Head of caudate nucleus (tissue), 42 donors: Measurements from ENCODE around the gene SLC39A2.
"Not testable (repeated sequence)": the region's sequence is repeated elsewhere in the genome, so short reads cannot be mapped to it uniquely, and the experiment has no call there.

Source experiments
- DNase-seq, 42 donors: peaks; one replicate each; pipeline versions ENCODE4 v3.0.0 to v3.0.0-alpha.2; 2020 to 2021; ENCODE audit warnings: mixed read lengths in 7 of 42
- intact Hi-C: fragments of 100-400 bp; cut with DNase I; formaldehyde crosslinking; loops from one replicate; pipeline ENCODE4 v1.15.0; 2022

Gene SLC39A2

DNA sequence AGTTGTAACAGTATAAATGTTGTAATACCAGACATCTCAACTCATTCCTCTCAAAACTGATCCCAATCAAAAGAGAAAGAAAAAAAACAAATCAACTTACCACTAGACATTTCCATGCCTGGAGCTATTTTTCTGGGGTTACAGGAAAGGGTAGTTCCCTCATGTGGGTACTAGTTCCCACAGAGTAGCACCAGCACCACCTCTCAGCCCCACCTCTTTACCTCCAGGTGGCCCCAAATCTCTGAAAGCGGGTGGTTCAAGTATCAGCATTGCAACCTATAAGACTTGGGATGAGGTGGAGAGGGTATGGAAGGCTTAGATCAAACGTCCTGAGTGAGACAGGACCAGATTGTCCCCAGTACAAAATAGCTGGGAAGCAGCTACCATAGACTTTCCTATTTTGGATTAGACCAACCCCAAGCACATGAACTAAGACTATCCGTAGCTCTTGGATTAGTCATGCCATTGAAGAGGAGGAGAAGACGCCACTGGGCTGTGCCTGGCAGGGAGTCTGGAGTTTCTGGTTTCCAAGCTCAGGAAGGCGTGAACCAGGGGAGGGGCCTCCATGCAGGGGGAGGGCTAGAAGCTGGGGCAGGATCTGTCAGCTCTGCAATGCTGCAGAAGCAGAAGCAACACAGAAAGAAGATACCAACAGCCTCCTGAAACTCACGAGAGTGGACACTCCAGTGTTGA, at the start of gene SLC39A2:
TSS of gene SLC39A2 (plus strand) at position 620 of the 693 bp plus-strand sequence. CDS start 154 bp downstream, outside the sequence.
- no peak for DNase-seq
- intact Hi-C loops: no loop called here

DNA sequence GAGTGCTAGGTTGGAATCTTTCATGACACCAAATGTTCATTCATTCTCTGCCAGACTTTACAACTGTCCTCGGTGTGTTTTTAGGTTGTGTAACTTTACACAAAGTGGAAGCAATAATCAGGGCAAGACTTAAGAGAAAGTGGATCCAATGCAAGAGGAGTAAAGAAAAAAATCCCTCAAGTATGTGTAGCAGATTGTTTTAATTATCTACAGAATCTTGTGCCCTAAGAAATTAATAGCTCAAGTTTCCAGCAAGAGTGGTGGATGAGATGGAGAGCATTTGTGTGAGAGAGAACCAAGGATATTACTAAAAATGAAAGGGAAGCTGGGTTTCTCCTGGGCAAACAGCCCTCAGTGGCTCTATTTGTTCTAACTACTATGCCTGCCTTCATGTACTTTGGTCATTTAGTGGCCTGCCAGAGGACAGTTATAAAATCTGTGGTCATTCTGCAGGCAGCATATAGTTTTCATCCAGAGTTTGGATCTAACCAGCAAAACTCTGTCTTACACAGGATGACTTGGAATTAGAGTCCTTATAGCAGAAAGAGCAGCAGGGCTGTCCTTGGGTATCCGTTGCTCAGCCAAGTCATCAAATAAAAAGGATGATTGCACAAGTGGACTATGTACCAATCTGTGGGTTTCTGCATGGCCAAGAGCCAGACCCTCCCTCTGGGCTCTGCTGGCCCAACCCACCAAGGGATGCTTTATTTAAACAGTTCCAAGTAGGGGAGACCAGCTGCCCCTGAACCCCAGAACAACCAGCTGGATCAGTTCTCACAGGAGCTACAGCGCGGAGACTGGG, 44.2 kb upstream of the SLC39A2 start, which contains the start of gene RNASE2:
TSS of gene RNASE2 (plus strand) at position 752 of the 802 bp plus-strand sequence. CDS start 285 bp downstream, outside the sequence.
- intact Hi-C loops: not testable (repeated sequence)
- peak in 8 of 42 donors; percentile 2 to 51 (median 19) for DNase-seq

GRCh38 chr14:20955538-20955873, 43.6 kb upstream of the SLC39A2 start:
- intact Hi-C loops: not testable (repeated sequence)
- peak in 20 of 42 donors; percentile 10 to 49 (median 18) for DNase-seq

DNA sequence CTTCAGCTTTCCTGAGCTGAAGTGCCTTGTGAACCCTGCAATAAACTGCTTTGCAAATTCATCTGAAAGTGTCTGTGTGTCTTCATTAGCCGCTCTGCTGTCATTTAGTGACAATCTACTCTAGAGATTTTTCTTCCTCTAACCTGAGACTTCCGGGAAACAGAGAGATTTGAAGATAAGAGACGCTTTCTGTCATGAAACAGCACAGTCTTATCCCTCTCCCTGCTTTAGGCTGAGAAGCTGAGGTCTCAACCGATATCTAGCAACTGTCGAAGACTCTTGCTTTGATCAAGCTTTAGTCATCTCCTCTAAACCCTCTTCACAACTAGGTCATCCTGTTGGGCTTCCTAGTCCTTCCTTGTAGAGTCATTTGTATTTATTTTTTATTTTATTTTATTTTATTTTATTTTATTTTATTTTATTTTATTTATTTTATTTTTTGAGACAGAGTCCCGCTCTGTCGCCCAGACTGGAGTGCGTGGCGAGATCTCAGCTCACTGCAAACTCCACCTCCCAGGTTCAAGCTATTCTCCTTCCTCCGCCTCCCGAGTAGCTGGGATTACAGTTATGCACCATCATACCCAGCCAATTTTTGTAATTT, 42.6 kb upstream of the SLC39A2 start:
- intact Hi-C loops: no loop called here
- DNase-seq: no peak

DNA sequence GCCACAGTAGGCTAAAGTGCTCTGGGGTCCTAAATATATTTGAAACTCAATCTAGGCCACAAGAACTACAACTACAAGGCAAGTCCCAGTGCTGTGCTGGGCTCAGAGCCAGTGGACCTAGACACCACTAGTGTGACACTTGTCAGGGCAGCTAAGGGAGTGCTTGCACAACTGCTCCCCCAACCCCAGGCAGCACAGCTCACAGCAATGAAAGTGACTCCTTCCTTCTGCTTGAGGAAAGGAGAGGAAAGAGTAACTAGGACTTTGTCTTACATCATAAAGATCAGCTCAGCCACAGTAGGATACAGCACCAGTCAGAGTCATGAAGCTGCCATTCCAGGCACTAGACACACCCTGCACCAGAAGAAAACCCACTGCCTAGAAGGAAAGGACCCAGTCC, 40.1 kb upstream of the SLC39A2 start:
- DNase-seq, intact Hi-C loops: not testable (repeated sequence)

DNA sequence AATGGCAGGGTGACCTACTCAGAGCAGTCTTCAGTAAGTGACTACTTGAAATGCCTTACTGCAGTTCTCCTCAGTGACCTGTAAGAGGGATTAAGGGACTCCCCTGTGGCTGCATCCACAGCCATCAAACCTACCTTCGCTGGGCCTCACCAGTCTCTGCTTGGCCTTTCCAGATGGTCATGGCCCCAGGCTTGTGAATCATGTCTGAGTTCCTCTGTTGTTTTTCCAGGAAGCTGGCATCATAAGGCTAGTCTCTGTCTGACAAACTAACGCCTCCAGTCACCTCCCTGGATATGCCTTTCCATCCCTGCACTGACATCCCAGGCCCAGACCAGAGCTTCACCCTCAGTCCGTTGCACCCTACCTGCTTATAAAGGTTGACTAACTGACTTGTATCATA, 29.8 kb upstream of the SLC39A2 start:
- DNase-seq: no peak
- intact Hi-C loops: loop anchor here (10.0 kb wide), 2 partner anchors 115 to 275 kb away; no protein-coding TSS in a partner anchor

DNA sequence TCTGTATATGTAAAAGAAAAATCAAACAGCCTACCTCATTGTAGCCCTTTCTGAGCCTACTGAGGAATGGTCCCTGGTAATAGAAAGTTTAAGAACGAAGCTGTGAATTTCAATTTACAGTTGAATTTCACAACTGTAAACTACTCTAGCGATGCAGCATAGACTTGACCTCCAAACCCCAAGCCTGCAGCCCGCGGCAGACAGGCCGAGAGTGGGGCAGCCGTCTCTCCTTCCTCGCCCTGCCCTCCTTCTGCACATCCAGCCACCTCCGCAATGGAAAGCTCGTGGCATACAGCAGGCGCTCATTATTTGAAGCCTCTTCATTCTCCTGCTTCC, 28.5 kb upstream of the SLC39A2 start:
- intact Hi-C loops: no loop called here

DNA sequence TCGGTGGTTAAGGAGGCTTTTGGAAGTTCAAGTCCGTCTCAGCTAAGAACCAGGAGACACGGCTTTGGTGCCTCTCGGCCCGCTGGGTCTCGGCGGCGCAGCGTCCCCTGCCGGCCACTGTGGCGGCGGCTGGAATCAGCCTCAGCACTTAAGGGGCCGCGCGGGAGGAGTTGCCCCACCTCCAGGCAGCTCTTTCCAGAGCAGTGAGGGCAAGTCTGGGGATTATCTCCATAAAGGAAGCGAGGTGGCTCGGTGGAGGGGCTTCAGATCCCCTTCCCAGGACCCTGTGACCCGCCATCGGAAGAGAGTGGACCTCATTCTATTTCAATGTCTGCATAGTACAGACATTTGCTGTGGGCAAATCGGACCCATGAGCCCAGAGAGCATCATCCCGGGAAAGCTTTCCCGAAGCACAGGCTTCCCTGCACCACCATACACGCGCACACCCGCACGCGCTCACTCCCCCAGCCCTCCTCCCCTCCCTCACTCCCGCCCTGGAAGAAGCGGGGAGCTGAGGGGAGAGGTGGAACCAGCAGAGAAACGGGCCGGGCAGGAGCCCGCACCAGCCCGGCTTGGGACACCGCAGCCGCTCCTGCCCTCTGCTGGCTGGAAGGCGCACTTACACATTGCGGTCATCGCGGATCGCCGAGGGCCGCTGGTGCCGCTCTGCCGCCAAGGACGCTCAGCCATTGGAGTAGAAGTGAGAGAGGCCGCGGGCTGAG, 27.9 kb upstream of the SLC39A2 start:
- DNase-seq: peak; percentile 60 to 92 (median 85)
- intact Hi-C loops: no loop called here

More for the DNA sequence above, 28.5 kb upstream of the SLC39A2 start:
- DNase-seq: no peak

DNA sequence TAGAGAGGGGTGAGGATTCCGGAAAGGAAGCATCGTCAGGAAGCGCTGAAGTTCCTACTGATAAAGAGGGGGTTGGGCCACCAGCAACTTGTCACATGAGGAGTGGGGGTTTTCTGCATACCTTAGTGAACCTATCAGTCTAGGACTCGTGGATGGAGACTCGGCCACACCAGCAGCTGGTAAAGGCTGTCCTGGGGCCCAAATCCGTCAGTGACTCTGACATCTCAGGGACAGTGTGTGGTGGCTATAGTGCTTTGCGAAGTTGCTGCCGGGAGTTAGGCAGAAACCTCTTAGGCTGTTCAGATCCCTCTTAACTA, 27.4 kb upstream of the SLC39A2 start:
- intact Hi-C loops: no loop called here
- no peak for DNase-seq

GRCh38 chr14:20973501-20973900, 25.6 kb upstream of the SLC39A2 start:
- DNase-seq: no peak
- intact Hi-C loops: no loop called here

GRCh38 chr14:20976291-20976690, 22.8 kb upstream of the SLC39A2 start:
- intact Hi-C loops: no loop called here
- no peak for DNase-seq

DNA sequence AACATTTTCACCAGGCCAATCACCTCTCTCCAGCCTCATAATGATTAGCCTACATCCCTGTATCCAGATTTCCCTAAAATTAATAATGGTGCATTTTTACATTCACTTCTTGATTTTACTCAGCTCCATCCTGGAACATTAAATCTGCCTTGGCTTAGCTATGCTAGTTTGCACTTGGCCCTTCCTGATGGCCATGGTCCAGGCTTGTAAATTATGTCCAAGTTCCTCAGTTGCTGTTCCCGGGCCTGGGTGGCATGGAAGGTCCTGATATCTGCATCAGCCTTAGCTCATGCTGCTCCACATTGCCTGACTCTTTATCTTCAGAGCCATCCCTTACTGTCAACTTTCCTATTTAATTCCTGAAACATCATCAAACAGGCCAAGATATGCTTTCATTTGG, 20.4 kb upstream of the SLC39A2 start:
- intact Hi-C loops: no loop called here
- no peak for DNase-seq

DNA sequence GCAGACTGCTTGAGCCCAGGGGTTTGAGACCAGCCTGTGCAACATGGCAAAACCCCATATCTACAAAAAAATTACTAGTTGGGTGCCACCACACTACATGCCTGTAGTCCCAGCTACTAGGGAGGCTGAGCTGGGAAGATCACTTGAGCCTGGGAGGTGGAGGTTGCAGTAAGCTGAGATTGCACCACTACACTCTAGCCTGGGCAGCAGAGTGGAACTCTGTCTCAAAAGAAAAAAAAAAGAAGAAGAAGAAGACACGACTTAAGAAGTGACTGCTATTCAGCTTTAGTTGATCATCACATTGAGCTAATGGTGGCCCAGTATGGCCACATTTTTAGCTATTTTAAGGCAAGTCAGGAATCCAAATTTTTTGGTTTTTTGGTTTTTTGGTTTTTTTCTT, 18.2 kb upstream of the SLC39A2 start:
- no peak for DNase-seq
- intact Hi-C loops: no loop called here

- DNase-seq: no peak
- intact Hi-C loops: no loop called here
Measured at GRCh38 chr14:20982646-20983369, 16.3 kb upstream of the SLC39A2 start.

DNA sequence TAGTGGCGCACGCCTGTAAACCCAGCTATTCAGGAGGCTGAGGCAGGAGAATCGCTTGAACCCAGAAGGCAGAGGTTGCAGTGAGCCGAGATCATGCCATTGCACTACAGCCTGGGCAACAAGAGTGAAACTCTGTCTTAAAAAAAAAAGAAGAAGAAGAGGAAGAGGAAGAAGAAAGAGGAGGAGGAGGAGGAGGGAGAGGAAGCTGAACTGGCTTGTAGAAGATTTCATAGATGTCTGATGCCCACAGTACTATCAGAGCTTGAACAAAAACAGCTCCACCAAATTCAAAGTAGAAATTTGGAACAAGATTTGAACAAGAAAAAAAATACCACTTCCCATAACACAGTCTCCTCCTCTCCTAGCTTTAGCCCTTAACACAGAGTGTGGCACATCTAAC, 13.4 kb upstream of the SLC39A2 start:
- intact Hi-C loops, DNase-seq: not testable (repeated sequence)

GRCh38 chr14:20986811-20987210, 12.3 kb upstream of the SLC39A2 start:
- intact Hi-C loops: no loop called here
- peak in 14 of 42 donors; percentile 13 to 49 (median 22) for DNase-seq

DNA sequence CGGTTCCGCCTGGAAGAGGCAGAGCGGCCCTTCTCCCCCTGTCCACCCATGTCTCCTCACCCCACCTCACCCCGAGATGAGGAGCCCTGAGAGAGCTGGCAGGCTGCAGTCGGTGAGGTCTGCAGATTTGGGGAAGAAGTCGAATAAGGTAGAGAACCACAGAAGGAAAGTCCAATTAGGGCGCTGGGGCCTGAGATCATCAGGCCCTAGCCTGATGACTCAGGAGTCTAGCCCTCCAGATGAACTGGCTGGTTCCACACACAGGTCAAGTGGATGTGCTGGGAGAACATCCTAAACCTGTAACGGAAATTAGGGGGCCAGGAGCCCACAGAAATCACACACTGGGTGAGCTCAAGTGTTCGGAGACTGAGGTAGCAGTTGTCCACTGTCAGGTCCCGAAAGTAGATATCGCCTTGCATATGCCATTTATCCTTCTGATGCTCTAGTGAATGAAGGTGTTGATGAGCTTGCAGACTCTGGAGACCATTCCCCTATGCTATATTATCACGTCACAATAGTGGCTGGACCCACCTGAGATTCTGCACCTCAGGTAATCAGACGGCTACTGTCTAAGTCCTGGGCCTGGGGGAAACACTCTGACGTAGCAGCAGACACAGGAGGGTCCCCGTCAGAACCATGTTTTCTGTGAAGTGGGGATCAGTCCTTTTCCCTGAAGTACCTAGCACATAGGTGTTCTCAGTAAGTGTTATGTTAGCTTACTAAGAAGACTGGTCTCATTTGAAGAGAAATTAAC, 10.2 kb upstream of the SLC39A2 start:
- DNase-seq: no peak

GRCh38 chr14:20989471-20989786, 9.7 kb upstream of the SLC39A2 start:
- intact Hi-C loops: no loop called here
- DNase-seq: no peak

More for the DNA sequence above, 10.2 kb upstream of the SLC39A2 start:
- intact Hi-C loops: no loop called here
